Right renal cortex interstitium (tissue), 3 donors: Measurements from ENCODE around the gene SNX22. TPM values are rescaled to one million over a fixed set of nuclear protein-coding genes. Genes with fewer than 3 reads are reported as not detected.

Experiments used
- DNase-seq, 3 donors: peaks; one replicate each; pipeline ENCODE4 v3.0.0-alpha.2; 2013; ENCODE audit warnings: low read depth in 3 of 3, low spot score in 2 of 3
- polyA plus RNA-seq, 3 donors: library from polyadenylated mRNA; unstranded; fragments of 120-200 nt; gene quantifications; one replicate each; pipeline ENCODE4 v1.2.1, GENCODE V29; 2013; ENCODE audit not compliant: insufficient read length in 3 of 3

The SNX22 gene
- polyA plus RNA-seq, 3 donors, result 0.83 to 1.1 (median 0.83) TPM

GRCh38 chr15:64155802-64156651, 4.5 kb downstream of the SNX22 start:
- DNase-seq, result no peak

GRCh38 chr15:64156652-64157331, 5.3 kb downstream of the SNX22 start:
- DNase-seq, result no peak

GRCh38 chr15:64157599-64158125, 6.1 kb downstream of the SNX22 start:
- DNase-seq, result no peak

GRCh38 chr15:64158363-64159134, 7.0 kb downstream of the SNX22 start:
- no peak for DNase-seq

GRCh38 chr15:64161688-64162477, 10.4 kb downstream of the SNX22 start:
- no peak for DNase-seq

- no peak for DNase-seq
Measured at GRCh38 chr15:64162478-64162868, 10.9 kb downstream of the SNX22 start.

- peak; percentile 80 to 93 (median 90) for DNase-seq
Measured at GRCh38 chr15:64162869-64163658, 11.5 kb downstream of the SNX22 start, which contains the start of gene PPIB. Gene PPIB, minus strand, starts transcription at chr15:64163022. Its CDS starts 36 bp downstream, at chr15:64162986.

GRCh38 chr15:64163659-64164362, 12.3 kb downstream of the SNX22 start:
- no peak for DNase-seq

GRCh38 chr15:64164436-64164835, 12.9 kb downstream of the SNX22 start:
- DNase-seq, result no peak

GRCh38 chr15:64166102-64166890, 14.8 kb downstream of the SNX22 start:
- DNase-seq, result no peak

- no peak for DNase-seq
Measured at GRCh38 chr15:64180235-64180824, 28.8 kb downstream of the SNX22 start.

GRCh38 chr15:64182859-64183370, 31.4 kb downstream of the SNX22 start:
- DNase-seq, result no peak

GRCh38 chr15:64185146-64185911, 33.8 kb downstream of the SNX22 start:
- DNase-seq, result no peak

GRCh38 chr15:64187396-64188191, 36.1 kb downstream of the SNX22 start:
- DNase-seq, result no peak

- no peak for DNase-seq
Measured at GRCh38 chr15:64191971-64192830, 40.7 kb downstream of the SNX22 start.
